Ishikawa (cell line): Measurements from ENCODE around the gene MCAT.
A peak's percentile ranks its signal among the peaks of the same experiment; 100 is the strongest.

ENCODE experiments used
- EP300 ChIP-seq: IDR thresholded peaks from 2 replicates; pipeline ENCODE4 v1.6.1; 2012; ENCODE audit warnings: borderline replicate concordance
- NFIC ChIP-seq: IDR thresholded peaks from 2 replicates; pipeline ENCODE4 v1.6.1; 2012

DNA sequence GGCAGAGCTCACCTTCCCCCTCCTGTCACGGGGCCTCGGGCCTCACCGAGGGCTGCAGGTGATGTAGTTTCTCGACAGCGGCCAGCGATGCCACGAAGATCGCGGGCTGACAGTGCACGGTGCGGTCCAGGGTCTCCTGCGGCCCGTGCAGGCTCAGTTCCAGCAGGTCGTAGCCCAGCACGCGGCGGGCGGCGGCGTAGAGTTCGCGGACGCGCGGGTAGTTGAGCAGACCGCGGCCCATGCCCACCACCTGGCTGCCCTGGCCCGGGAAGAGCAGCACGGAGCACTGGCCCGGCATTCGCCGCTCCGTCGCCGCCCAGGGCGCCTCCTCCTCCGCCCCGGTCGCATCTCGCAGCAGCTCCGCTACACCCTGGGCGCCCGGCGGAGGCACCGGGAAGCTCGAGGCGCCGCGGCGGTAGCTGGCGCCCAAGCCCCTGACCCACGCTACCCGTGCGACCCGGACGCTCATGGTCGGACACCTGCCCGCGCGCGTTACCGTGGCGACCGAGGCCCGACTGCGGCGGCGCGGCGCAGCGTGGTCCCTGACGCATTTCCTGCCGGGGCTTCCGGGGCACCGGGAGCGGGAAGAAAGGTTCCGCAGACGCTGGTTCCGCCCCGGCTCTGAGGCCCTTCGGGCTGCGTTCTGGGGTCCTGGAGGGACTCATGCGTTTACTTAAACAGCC is at the start of gene MCAT:
- TF ChIP-seq EP300 (0 out of 2 replicates have a peak, but pooled peaks have one; percentile 41), NFIC (0 out of 2 replicates have a peak, but pooled peaks have one; percentile 10)
